HepG2 (cell line): ENCODE results near the gene POLR2B. TPM values are rescaled to one million over a fixed set of nuclear protein-coding genes. Genes with fewer than 3 reads are reported as not detected.

ENCODE experiments used
- ERF ChIP-seq: IDR thresholded peaks from 2 replicates; pipeline ENCODE4 v1.6.1; 2018; ENCODE audit warnings: missing biosample characterization, missing genetic modification reagents
- NCOA5 ChIP-seq: sonication (generic); formaldehyde crosslinking; IDR thresholded peaks from 2 replicates; pipeline ENCODE4 v1.4.0; 2020; ENCODE audit warnings: missing genetic modification reagents
- RCOR2 ChIP-seq: IDR thresholded peaks from 2 replicates; pipeline ENCODE4 v1.6.1; 2016; ENCODE audit warnings: missing biosample characterization, missing genetic modification reagents
- TBL1XR1 ChIP-seq: fragments of 150-350 bp; IDR thresholded peaks from 2 replicates; pipeline ENCODE4 v1.6.1; 2014; ENCODE audit warnings: borderline replicate concordance, low read length; ENCODE audit not compliant: partially characterized antibody
- THAP7 ChIP-seq: sonication (generic); formaldehyde crosslinking; IDR thresholded peaks from 2 replicates; pipeline ENCODE4 v1.8.1; 2023; ENCODE audit warnings: mild to moderate bottlenecking, missing genetic modification reagents
- THAP9 ChIP-seq: sonication (generic); formaldehyde crosslinking; IDR thresholded peaks from 2 replicates; pipeline ENCODE4; 2020; ENCODE audit warnings: missing genetic modification reagents, mild to moderate bottlenecking, borderline replicate concordance
- ZGPAT ChIP-seq: IDR thresholded peaks from 2 replicates; pipeline ENCODE4 v1.6.1; 2016; ENCODE audit warnings: mild to moderate bottlenecking
- ZNF430 ChIP-seq: sonication (generic); formaldehyde crosslinking; IDR thresholded peaks from 2 replicates; pipeline ENCODE4 v1.9.0; 2021; ENCODE audit warnings: mild to moderate bottlenecking, missing genetic modification reagents
- ZNF543 ChIP-seq: sonication (generic); formaldehyde crosslinking; IDR thresholded peaks from 2 replicates; pipeline ENCODE4 v1.4.0; 2020; ENCODE audit warnings: mild to moderate bottlenecking, missing genetic modification reagents
- ZZZ3 ChIP-seq: sonication (generic); formaldehyde crosslinking; IDR thresholded peaks from 2 replicates; pipeline ENCODE4 v1.4.0; 2020; ENCODE audit warnings: missing genetic modification reagents, mild to moderate bottlenecking, borderline replicate concordance
- polyA plus RNA-seq, 8 experiments: library from polyadenylated mRNA; depleted of rRNA in 3 of 8; stranded (reverse) in 7 of 8; unstranded in 1 of 8; fragments of >200 nt; fragmentation: Illumina TruSeq in 4 of 8; extraction: Trizol in 4 of 8; gene quantifications; 2 replicates each; pipeline versions ENCODE4 v1.2.1 to v1.2.3, GENCODE V29; 2011 to 2016; ENCODE audit warnings: low read depth in 4 of 8, missing spikeins in 1 of 8, mixed read lengths in 1 of 8; ENCODE audit not compliant: insufficient read depth in 1 of 8
- total RNA-seq, 5 experiments: library from RNA; depleted of rRNA; stranded (reverse); fragments of >200 nt; fragmentation: Illumina TruSeq; extraction: Trizol; gene quantifications; 2 replicates each; pipeline ENCODE4 v1.2.3, GENCODE V29; 2016; ENCODE audit warnings: low read depth in 1 of 5
- TF ChIP-seq, protein P1 (sequence below): sonication (generic); formaldehyde crosslinking; IDR thresholded peaks from 2 replicates; pipeline ENCODE4 v1.8.0; 2022; ENCODE audit warnings: mild to moderate bottlenecking, missing genetic modification reagents; ENCODE audit not compliant: insufficient replicate concordance
- TF ChIP-seq, protein P2 (sequence below), 2 experiments: sonication (generic) in 1 of 2; formaldehyde crosslinking in 1 of 2; IDR thresholded peaks; 2 replicates each; pipeline versions ENCODE4 v1.4.0 to v1.6.1; 2016 to 2020; ENCODE audit warnings: borderline replicate concordance in 1 of 2, low read depth in 1 of 2, mild to moderate bottlenecking in 1 of 2, missing genetic modification reagents in 1 of 2
- TF ChIP-seq, protein P3 (sequence below): sonication (generic); formaldehyde crosslinking; IDR thresholded peaks from 2 replicates; pipeline ENCODE4 v1.5.0; 2020; ENCODE audit warnings: missing genetic modification reagents
- TF ChIP-seq, protein P4 (sequence below): IDR thresholded peaks from 2 replicates; pipeline ENCODE4 v1.6.1; 2016; ENCODE audit warnings: mild to moderate bottlenecking, missing biosample characterization, missing genetic modification reagents

POLR2B gene
- total and polyA plus RNA-seq, 2 of the 13 experiments (the other 11 are each of a cell fraction or from before 2014, with no cell fraction given) = 70.6 to 116 TPM

- TF ChIP-seq ZNF543 = no peak
- TF ChIP-seq ZNF430 = 0 out of 2 replicates have a peak, but pooled peaks have one; percentile 30
- TF ChIP-seq, protein P1, sequence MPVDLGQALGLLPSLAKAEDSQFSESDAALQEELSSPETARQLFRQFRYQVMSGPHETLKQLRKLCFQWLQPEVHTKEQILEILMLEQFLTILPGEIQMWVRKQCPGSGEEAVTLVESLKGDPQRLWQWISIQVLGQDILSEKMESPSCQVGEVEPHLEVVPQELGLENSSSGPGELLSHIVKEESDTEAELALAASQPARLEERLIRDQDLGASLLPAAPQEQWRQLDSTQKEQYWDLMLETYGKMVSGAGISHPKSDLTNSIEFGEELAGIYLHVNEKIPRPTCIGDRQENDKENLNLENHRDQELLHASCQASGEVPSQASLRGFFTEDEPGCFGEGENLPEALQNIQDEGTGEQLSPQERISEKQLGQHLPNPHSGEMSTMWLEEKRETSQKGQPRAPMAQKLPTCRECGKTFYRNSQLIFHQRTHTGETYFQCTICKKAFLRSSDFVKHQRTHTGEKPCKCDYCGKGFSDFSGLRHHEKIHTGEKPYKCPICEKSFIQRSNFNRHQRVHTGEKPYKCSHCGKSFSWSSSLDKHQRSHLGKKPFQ (CRISPR knock-in tag) = no peak
- TF ChIP-seq, protein P2, sequence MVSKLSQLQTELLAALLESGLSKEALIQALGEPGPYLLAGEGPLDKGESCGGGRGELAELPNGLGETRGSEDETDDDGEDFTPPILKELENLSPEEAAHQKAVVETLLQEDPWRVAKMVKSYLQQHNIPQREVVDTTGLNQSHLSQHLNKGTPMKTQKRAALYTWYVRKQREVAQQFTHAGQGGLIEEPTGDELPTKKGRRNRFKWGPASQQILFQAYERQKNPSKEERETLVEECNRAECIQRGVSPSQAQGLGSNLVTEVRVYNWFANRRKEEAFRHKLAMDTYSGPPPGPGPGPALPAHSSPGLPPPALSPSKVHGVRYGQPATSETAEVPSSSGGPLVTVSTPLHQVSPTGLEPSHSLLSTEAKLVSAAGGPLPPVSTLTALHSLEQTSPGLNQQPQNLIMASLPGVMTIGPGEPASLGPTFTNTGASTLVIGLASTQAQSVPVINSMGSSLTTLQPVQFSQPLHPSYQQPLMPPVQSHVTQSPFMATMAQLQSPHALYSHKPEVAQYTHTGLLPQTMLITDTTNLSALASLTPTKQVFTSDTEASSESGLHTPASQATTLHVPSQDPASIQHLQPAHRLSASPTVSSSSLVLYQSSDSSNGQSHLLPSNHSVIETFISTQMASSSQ (IDR thresholded peaks at IDR 0.05; ENCODE audit: low read depth) = no peak
- TF ChIP-seq, protein P2 (CRISPR knock-in tag; IDR thresholded peaks at IDR 0.05; ENCODE audit: borderline replicate concordance) = no peak; the same call in 1 of the 2 replicates
- no peak for TF ChIP-seq ERF (CRISPR knock-in tag)
- TF ChIP-seq, protein P3, sequence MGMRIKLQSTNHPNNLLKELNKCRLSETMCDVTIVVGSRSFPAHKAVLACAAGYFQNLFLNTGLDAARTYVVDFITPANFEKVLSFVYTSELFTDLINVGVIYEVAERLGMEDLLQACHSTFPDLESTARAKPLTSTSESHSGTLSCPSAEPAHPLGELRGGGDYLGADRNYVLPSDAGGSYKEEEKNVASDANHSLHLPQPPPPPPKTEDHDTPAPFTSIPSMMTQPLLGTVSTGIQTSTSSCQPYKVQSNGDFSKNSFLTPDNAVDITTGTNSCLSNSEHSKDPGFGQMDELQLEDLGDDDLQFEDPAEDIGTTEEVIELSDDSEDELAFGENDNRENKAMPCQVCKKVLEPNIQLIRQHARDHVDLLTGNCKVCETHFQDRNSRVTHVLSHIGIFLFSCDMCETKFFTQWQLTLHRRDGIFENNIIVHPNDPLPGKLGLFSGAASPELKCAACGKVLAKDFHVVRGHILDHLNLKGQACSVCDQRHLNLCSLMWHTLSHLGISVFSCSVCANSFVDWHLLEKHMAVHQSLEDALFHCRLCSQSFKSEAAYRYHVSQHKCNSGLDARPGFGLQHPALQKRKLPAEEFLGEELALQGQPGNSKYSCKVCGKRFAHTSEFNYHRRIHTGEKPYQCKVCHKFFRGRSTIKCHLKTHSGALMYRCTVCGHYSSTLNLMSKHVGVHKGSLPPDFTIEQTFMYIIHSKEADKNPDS (CRISPR knock-in tag) = no peak; the same call in 1 of the 2 replicates
- TF ChIP-seq THAP9 (CRISPR knock-in tag) = no peak
- TF ChIP-seq, protein P4, sequence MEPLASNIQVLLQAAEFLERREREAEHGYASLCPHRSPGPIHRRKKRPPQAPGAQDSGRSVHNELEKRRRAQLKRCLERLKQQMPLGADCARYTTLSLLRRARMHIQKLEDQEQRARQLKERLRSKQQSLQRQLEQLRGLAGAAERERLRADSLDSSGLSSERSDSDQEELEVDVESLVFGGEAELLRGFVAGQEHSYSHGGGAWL = no peak
- no peak for TF ChIP-seq RCOR2
- no peak for TF ChIP-seq TBL1XR1
- TF ChIP-seq THAP7 (CRISPR knock-in tag) = no peak
- no peak for TF ChIP-seq NCOA5
- TF ChIP-seq ZZZ3 = no peak
- no peak for TF ChIP-seq ZGPAT (CRISPR knock-in tag)
Measured at GRCh38 chr4:56977321-56978012, 1.2 kb upstream of the POLR2B start, which contains the start of gene NOA1 (continued).
